ENCODE results near the gene KLRC3.
"Not testable (repeated sequence)": the region's sequence is repeated elsewhere in the genome, so short reads cannot be mapped to it uniquely, and the experiment has no call there.

The KLRC3 gene

GRCh38 chr12:10398168-10398567 lies 22.2 kb downstream of the KLRC3 start:
- DNase-seq, result no peak

DNA sequence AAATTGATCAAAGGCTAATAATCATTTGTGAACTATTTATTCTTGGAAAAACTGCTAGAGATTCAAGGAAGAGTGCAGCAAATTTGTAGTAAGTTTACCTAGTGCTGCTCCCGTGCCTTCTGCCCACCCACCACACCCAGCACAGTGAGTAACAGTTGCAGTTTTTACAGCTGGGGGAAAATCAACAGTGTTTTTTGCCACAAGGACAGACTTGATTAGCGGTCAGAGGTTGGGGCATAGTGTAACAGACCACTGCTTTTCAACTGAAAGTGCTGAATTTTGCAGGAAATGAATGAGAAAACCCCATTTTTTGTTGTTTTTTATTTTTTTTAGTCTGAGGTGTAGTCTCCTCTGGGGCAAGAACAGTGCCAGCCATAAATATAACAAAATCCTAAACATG lies 23.1 kb downstream of the KLRC3 start:
- DNase-seq, result no peak

- DNase-seq, result not testable (repeated sequence)
Measured at GRCh38 chr12:10396176-10396575, 24.2 kb downstream of the KLRC3 start.

- no peak for DNase-seq
Measured at GRCh38 chr12:10395390-10395998, 24.9 kb downstream of the KLRC3 start.

- peak; percentile 77 for DNase-seq
Measured at GRCh38 chr12:10394531-10395152, 25.8 kb downstream of the KLRC3 start.

GRCh38 chr12:10393291-10393690 lies 27.1 kb downstream of the KLRC3 start:
- DNase-seq, result no peak

- DNase-seq, result no peak
Measured at GRCh38 chr12:10392394-10392930, 27.9 kb downstream of the KLRC3 start.

GRCh38 chr12:10390991-10391390 lies 29.4 kb downstream of the KLRC3 start:
- not testable (repeated sequence) for DNase-seq

DNA sequence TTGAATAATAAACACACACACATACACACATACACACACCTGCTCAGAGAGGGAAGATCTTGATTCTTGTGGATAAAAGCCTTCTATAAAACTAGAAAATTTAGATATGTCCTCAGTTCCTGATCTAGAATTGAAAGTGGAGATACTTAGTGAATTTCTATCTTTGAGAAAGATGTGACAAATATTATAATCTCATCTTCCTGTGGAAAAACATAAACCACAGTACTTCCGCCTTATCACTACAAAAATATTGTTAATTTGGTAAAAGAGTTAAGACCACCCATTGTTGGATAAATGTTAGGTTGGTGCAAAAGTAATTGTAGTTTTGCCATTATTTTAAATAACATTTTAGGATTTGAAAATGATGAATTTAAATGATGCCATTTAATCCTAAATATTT lies 30.5 kb downstream of the KLRC3 start, which contains the start of gene KLRK1:
Gene KLRK1 (minus strand): TSS at position 138 of the 400 bp plus-strand sequence. CDS start 1,231 bp downstream, outside the sequence.
- DNase-seq, result no peak

DNA sequence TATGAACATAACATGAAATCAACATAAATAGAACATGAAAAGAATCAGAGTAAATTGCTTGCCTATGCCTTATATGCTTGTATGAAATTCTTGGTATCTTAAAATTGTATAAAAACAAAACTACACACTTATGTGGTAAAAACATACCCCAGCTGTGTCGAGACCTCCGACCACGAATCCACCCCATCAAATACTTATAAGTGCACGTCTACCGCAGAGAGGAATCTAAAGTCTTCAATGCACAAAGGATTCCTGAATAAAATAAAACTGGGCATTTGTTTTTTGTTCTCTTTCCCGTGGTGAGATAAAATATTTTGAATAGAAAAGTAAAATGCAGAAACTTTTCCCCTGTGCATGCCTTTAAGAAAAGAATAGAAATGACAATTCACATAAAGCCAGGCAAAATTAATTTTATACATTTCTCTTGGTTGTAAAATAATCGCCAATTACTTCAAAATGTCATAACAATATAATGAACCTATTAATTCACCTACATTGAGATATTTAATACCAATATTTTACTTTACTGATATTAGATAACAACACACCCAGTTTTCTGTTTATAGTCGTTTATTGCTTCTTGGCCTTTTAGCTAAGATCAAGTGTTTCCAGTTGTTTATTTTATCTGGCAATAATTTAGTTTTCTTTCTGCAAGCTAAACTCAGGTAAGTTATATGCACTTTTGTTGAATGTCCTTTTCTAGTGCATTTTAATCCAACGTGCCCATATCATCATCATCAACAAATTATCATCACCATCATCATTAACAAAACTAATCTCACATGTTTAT lies 31.6 kb downstream of the KLRC3 start:
- DNase-seq, result no peak

DNA sequence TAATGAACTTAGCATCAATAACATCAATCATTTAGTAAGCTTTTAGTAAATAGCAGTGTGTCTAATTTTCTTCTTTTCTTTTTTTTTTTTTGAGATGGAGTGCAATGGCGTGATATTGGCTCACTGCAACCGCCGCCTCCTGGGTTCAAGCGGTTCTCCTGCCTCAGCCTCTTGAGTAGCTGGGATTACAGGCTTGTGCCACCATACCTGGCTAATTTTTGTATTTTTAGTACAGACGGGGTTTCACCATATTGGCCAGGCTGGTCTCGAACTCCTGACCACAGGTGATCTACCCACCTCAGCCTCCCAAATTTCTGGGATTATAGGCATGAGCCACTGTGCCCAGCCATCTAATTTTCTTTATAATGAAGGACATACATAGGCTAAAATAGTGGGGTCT lies 32.9 kb downstream of the KLRC3 start:
- DNase-seq, result not testable (repeated sequence)

DNA sequence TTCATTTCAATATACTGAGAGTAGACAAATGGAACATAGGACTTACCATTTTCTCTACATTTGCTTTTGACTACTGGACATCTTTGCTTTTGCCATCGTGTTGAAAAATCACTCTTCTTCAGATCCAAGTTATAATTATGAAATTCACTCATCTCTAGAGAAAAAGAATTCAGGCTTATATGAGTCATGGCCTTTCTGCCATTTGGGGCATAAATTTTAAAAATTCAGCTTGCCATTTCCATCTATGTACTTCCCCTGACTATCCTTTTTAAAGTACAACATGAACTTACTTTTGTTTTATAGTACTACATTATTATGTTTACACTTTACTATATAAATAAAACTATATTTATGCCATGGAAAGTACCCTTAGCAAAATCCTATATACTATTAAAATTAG lies 33.5 kb downstream of the KLRC3 start:
- no peak for DNase-seq

- no peak for DNase-seq
Measured at GRCh38 chr12:10385166-10385613, 35.2 kb downstream of the KLRC3 start.

DNA sequence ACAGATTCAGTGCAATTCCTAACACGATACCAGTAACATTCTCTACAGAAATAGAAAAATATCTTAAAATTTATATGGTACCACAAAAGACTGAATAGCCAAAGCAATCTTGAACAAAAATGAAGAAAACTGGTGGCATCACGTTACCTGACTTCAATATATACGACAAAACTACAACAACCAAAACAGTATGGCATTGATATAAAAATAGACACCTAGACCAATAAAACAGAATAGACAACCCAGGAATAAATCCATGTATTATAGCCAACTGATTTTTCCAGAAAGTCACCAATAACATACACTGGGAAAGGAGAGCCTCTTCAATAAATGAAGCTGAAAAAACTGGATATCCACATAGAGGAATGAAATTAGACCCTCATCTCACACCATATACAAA lies 36.2 kb downstream of the KLRC3 start:
- DNase-seq, result no peak

GRCh38 chr12:10381928-10382628 lies 38.3 kb downstream of the KLRC3 start:
- no peak for DNase-seq

- peak; percentile 62 for DNase-seq
Measured at GRCh38 chr12:10378737-10379136, 41.7 kb downstream of the KLRC3 start.

DNA sequence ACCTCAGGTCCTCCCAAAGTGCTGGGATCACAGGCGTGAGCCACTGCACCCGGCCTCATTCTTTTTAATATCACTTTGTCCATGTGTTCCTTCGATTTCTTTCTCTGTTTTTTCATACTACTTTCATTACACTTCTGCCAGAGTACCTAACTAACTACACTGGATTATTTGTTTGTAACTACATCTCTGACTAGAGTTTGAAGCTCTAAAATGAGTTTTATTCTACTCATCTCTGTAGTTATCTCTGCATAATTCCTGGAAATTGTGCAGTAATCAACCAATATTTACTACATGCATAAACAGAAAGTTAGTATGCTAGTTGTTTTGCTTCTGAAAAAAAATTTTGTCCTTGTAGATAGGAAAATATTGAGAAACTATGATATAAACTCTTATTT lies 45.8 kb downstream of the KLRC3 start:
- no peak for DNase-seq

GRCh38 chr12:10372559-10372958 lies 47.8 kb downstream of the KLRC3 start:
- DNase-seq, result peak; percentile 66

DNA sequence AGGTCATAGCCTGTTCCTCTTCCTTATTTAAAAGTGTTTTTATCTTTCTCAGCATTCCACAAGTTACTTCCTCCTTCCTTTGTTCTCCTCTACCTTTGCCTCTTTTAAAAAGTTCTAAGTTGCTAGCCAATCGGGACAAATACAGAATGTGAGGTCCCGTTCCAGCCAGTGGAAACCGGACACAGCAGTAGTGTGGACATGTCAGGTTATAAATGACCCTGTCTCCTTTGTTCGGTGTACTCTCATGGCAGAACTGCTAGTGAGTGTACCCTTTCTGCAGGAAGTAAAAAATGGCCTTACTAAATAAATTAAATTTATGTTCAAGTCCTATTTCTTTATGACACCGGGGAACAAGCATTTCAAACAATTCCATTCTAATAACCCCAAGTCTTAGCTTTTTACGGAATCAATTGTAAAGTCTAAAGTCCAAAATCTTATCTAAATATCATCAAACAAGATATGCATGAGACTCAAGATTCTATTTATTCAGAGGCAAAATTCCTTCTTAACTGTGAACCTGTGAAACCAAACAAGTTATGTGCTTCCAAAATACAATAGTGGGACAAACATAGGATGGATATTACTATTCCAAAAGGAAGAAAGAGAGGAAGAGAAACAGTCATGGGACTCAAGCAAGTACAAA lies 48.4 kb downstream of the KLRC3 start:
- not testable (repeated sequence) for DNase-seq

DNA sequence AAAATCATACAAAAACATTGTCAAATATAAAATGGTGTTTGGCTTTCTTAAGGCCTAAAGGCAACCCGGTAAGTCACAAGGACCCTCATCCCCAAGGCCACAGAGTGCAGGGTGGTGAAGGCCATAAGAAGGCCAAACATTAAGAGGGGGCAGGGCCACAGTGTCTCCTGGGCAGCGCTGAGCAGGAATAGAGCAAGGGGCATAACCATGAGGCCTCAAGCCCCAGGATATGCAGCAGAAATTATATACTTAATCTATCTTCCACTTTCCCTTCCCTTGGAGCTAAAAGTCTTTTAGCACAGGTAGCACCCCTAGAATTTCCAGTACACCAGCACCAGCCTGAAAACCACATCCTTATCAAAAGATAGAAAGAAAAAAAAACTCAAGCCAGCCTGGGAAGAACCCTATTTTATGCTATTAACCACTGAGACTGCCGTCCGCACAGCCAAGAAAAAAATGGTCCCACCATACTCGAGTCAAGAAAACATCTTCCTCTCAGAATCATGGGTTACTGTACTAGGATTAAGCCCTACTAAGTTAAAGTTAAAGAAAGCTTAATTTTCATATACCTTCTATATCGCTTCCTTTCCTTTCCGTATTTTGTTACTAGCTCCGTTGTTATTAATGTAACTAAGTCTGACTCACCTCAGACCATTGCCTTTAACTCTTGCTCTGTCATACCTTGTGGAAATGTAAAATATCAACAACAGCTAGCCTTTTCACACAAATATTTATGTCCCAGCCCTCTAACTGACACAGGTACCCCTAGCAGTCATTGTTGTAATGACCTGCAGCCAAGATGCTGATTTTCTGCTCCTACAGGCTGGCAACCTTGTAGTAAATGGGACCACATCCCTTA lies 50.6 kb downstream of the KLRC3 start:
- peak; percentile 64 for DNase-seq
